Measurements from ENCODE around the gene ZNF678.

DNA sequence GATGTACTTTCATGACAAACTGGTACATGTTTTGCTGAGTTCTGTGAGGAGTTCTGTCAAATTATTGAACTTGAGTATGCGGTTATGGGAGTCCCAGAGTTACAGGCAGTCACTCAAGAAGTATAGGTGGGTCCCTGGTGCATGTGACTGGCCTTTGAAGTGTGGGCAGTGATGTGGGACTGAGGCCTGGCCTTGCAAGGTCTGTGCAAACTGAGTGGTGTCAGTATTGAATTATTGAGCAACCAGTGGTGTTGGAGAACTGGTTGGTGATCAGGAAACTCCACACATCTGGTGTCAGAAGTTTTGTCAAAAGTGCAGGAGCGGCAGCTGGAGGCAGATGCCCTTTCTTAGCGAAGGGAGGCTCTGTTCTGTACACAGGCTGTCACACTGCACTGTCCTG lies 5.2 kb downstream of the ZNF678 start:
- TF ChIP-seq EZH2phosphoT487 (IDR thresholded peaks at IDR 0.05; ENCODE audit: insufficient read depth, low read depth) = no peak
- TF ChIP-seq EZH2 (IDR thresholded peaks at IDR 0.05; ENCODE audit: insufficient read depth, poor library complexity, severe bottlenecking) = no peak

Measured in GM23248 (cell line).